Measurements from ENCODE around the gene AMACR.
A peak's percentile ranks its signal among the peaks of the same experiment; 100 is the strongest.
"Not testable (repeated sequence)": the region's sequence is repeated elsewhere in the genome, so short reads cannot be mapped to it uniquely, and the experiment has no call there.

AMACR gene

DNA sequence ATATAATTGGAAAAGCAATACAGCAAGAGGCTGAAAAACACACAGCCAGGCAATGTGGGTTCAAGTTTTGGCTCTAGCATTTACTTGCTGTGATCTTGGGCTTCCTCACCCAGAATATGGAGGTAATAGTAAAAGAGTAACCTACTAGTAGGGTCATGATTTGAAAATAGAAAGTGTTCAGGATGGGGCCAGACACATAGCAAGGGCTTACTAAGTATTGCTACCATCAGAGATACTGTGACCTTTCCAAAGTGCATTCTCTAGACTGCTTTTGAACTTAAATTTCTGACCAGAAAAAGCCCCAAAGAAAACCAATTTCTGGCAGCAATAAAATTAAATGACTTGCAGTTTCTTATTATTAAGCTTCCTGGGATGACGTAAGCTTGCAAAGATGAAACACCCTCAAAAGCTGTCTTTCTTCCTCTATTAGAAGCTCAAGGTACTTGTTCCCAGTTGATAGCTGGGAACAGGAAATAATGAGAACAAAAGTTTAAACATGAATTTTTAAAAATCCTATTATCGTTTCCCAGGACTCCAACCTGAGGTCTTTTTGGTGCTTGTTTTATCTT, 43.6 kb downstream of the AMACR start:
- DNase-seq, result no peak

DNA sequence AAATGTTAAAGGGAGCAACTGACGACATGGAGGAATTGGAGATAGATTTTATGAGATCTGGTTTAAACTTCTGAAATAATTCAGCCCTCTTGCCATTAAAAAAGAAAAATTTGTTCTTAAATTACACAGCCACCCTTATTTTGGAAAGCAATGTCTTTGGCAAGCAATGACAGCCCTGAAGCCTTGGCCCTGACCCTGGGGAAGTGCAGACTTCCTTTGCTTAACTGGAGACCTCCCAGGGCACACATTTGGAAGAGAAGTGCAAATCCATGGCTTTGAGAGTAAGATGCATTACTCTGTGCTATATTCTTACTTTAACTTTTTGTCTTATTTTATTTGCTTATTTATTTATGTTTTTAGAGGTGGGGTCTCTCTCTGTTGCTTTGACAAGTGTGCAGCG, 49.7 kb downstream of the AMACR start:
- DNase-seq, result no peak

DNA sequence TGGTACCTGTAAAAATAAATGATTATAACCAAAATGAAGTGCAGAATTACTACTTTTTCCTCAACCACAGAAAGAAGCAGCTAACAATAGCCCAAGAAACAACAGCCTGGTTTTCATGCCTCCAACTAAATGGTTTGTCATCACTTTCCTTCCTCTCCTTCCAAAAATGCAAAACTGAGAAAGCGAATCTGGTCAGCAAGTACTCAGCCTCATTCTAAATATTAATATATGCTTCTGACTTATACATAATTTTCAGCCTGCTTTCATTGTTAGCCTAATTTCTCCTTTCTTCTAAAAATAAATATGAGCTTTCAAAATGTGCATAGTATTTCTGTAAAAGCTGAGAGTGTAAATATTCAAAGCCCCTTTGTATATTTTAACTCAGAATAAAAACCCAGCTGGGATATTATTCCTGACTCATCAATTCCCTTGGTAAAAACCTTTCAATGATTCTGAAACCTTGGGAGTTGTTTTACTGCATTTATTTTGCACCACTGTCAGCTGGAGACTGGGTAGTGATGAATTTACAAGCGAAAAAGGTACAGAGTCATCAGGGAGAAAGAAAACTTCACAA, 50.2 kb downstream of the AMACR start:
- DNase-seq, result no peak

DNA sequence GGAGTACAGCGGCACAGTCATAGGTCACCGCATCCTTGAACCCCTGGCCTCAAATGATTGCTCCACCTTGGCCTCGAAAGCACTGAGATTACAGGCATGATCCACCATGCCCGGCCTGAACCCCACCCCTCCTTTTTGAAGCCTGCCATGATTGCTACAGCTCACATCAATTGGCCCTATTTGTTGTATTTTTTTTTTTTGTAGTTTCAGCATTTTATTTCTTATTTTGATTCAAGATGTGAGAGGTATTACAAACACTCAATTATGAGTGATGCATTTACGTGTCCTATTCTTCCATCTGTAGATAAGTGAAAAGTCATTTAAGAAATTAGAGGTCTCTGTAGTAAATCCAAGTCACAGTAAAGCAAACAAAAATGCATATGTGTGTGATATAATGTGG, 55.7 kb downstream of the AMACR start:
- not testable (repeated sequence) for DNase-seq

DNA sequence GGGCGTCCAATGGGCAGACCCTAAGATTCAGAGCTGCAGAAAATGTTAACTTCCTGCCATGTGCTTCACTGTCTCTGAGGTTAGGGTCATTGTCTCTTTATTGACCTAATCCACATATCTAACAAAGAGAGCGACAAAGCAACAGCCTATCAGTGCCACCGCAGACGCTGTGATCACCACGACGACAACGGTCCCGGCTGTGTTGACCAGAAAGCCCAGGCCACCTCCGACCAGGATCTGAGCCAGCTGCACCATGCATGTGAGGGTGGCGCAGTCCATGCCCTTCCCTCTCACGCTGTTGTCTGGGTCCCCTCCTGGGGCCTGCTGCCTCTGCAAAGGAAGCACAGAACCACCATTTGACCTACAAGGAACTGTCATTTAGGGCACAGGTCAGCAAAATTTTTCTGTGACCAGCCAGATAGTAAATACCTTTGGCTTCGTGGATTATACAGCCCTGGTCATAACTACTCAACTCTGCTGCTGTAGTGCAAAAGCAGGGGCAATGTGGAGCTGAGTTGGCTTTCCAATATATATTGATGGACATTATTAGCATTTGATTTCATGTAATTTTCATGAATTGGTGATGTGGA, 63.2 kb downstream of the AMACR start:
- no peak for DNase-seq

DNA sequence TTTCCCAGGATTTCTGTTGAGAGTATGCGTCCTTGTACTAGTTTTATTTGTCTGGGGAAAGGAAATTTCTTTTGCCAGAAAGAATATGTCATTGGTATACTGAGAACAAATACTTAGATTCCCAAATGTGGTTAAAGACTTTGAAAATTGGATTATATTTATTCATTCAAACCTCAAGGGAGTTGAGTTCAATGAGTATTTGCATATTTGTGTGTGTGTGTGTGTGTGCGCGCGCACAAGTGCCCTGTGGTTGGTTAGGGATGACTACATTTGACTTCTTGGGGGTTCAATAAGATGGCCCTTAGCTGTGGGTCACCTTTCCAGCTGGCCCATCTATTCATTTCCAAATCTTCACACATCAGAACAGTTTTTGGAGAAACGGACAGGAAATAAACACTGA, 66.8 kb downstream of the AMACR start:
- no peak for DNase-seq

GRCh38 chr5:33939556-33940262, 68.1 kb downstream of the AMACR start:
- DNase-seq, result no peak

GRCh38 chr5:33938881-33939280, 69.0 kb downstream of the AMACR start:
- DNase-seq, result no peak

GRCh38 chr5:33938507-33938796, 69.4 kb downstream of the AMACR start:
- no peak for DNase-seq

DNA sequence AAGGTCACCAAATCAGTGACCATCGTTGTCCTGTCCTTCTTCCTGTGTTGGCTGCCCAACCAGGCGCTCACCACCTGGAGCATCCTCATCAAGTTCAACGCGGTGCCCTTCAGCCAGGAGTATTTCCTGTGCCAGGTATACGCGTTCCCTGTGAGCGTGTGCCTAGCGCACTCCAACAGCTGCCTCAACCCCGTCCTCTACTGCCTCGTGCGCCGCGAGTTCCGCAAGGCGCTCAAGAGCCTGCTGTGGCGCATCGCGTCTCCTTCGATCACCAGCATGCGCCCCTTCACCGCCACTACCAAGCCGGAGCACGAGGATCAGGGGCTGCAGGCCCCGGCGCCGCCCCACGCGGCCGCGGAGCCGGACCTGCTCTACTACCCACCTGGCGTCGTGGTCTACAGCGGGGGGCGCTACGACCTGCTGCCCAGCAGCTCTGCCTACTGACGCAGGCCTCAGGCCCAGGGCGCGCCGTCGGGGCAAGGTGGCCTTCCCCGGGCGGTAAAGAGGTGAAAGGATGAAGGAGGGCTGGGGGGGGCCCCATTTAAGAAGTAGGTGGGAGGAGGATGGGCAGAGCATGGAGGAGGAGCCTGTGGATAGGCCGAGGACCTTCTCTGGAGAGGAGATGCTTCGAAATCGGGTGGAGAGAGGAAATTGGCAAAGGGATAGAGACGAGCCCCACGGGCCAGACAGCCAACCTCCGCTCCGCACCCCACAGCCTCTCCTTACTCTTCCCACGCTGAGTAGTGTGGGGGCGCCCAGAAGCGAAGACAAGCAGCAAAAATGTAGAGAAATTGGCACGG, 69.9 kb downstream of the AMACR start:
- DNase-seq, result no peak

GRCh38 chr5:33937017-33937706, 70.7 kb downstream of the AMACR start:
- no peak for DNase-seq

- DNase-seq, result peak; percentile 11
Observed at GRCh38 chr5:33936381-33937016, 71.4 kb downstream of the AMACR start, which contains the start of gene RXFP3. Gene RXFP3 (plus strand): TSS chr5:33936386. CDS start chr5:33936741, 355 bp downstream.
